HEK293 (cell line): Measurements from ENCODE around the gene SPEM2.

ENCODE experiments used
- CTCF ChIP-seq: fragments of 450-650 bp; formaldehyde crosslinking; IDR thresholded peaks from 2 replicates; pipeline ENCODE4 v1.5.1; 2016; ENCODE audit warnings: missing biosample characterization, missing genetic modification characterization
- RBAK ChIP-seq: fragments of 450-650 bp; formaldehyde crosslinking; IDR thresholded peaks from 2 replicates; pipeline ENCODE4 v1.5.1; 2016; ENCODE audit warnings: missing biosample characterization, missing genetic modification characterization
- YY1 ChIP-seq: fragments of 450-650 bp; formaldehyde crosslinking; IDR thresholded peaks from 2 replicates; pipeline ENCODE4 v1.5.1; 2018; ENCODE audit warnings: missing biosample characterization, missing genetic modification characterization
- ZNF521 ChIP-seq: fragments of 450-650 bp; formaldehyde crosslinking; IDR thresholded peaks from 2 replicates; pipeline ENCODE4 v1.5.1; 2017; ENCODE audit warnings: missing biosample characterization, mild to moderate bottlenecking, missing genetic modification characterization
- TF ChIP-seq, protein P1 (sequence below): fragments of 450-650 bp; formaldehyde crosslinking; IDR thresholded peaks from 2 replicates; pipeline ENCODE4 v1.5.1; 2016; ENCODE audit warnings: missing biosample characterization, missing genetic modification characterization

- TF ChIP-seq RBAK (tag by site-specific recombination) (no peak), ZNF521 (no peak), CTCF (tag by site-specific recombination) (peak; percentile 67), YY1 (tag by site-specific recombination) (no peak)
- TF ChIP-seq, protein P1, sequence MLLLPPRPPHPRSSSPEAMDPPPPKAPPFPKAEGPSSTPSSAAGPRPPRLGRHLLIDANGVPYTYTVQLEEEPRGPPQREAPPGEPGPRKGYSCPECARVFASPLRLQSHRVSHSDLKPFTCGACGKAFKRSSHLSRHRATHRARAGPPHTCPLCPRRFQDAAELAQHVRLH (tag by site-specific recombination), result no peak
Measured at GRCh38 chr17:7435676-7436555, 10.5 kb downstream of the SPEM2 start.
